ENCODE measurements around the gene RGPD8.
"Not testable (repeated sequence)": the region's sequence is repeated elsewhere in the genome, so short reads cannot be mapped to it uniquely, and the experiment has no call there.

DNA sequence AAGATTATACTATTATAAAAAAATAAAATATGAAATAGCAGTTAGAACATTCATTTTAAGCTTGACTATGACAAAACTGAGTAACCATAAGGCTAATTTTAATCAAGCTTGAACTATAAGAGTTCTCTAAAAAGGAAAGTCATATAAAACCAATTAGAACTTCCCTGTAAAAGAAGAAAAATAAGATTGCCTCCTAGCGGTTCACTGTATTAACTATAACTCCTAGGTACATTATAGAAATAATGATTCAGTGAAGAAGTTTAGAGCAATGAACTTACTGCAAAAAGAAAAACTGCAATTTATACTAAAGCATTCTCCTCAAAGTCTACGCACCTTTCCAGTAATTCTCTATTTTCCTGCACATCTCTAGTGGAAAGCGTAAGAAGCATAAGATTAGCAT is 16.6 kb downstream of the RGPD8 start:
- TF ChIP-seq, protein P1, sequence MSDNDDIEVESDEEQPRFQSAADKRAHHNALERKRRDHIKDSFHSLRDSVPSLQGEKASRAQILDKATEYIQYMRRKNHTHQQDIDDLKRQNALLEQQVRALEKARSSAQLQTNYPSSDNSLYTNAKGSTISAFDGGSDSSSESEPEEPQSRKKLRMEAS (CRISPR knock-in tag; IDR thresholded peaks at IDR 0.05), result not testable (repeated sequence)
- TF ChIP-seq FOXJ3 (CRISPR knock-in tag; IDR thresholded peaks at IDR 0.05; ENCODE audit: borderline replicate concordance); JUN (CRISPR knock-in tag; IDR thresholded peaks at IDR 0.05); ATF1 (CRISPR knock-in tag; IDR thresholded peaks at IDR 0.05): not testable (repeated sequence)
- TF ChIP-seq, protein P2, sequence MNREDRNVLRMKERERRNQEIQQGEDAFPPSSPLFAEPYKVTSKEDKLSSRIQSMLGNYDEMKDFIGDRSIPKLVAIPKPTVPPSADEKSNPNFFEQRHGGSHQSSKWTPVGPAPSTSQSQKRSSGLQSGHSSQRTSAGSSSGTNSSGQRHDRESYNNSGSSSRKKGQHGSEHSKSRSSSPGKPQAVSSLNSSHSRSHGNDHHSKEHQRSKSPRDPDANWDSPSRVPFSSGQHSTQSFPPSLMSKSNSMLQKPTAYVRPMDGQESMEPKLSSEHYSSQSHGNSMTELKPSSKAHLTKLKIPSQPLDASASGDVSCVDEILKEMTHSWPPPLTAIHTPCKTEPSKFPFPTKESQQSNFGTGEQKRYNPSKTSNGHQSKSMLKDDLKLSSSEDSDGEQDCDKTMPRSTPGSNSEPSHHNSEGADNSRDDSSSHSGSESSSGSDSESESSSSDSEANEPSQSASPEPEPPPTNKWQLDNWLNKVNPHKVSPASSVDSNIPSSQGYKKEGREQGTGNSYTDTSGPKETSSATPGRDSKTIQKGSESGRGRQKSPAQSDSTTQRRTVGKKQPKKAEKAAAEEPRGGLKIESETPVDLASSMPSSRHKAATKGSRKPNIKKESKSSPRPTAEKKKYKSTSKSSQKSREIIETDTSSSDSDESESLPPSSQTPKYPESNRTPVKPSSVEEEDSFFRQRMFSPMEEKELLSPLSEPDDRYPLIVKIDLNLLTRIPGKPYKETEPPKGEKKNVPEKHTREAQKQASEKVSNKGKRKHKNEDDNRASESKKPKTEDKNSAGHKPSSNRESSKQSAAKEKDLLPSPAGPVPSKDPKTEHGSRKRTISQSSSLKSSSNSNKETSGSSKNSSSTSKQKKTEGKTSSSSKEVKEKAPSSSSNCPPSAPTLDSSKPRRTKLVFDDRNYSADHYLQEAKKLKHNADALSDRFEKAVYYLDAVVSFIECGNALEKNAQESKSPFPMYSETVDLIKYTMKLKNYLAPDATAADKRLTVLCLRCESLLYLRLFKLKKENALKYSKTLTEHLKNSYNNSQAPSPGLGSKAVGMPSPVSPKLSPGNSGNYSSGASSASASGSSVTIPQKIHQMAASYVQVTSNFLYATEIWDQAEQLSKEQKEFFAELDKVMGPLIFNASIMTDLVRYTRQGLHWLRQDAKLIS (CRISPR knock-in tag; IDR thresholded peaks at IDR 0.05; ENCODE audit: borderline replicate concordance), result not testable (repeated sequence)
- TF ChIP-seq, protein P3, sequence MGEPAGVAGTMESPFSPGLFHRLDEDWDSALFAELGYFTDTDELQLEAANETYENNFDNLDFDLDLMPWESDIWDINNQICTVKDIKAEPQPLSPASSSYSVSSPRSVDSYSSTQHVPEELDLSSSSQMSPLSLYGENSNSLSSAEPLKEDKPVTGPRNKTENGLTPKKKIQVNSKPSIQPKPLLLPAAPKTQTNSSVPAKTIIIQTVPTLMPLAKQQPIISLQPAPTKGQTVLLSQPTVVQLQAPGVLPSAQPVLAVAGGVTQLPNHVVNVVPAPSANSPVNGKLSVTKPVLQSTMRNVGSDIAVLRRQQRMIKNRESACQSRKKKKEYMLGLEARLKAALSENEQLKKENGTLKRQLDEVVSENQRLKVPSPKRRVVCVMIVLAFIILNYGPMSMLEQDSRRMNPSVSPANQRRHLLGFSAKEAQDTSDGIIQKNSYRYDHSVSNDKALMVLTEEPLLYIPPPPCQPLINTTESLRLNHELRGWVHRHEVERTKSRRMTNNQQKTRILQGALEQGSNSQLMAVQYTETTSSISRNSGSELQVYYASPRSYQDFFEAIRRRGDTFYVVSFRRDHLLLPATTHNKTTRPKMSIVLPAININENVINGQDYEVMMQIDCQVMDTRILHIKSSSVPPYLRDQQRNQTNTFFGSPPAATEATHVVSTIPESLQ (CRISPR knock-in tag; IDR thresholded peaks at IDR 0.05), result not testable (repeated sequence)
- TF ChIP-seq, protein P4, sequence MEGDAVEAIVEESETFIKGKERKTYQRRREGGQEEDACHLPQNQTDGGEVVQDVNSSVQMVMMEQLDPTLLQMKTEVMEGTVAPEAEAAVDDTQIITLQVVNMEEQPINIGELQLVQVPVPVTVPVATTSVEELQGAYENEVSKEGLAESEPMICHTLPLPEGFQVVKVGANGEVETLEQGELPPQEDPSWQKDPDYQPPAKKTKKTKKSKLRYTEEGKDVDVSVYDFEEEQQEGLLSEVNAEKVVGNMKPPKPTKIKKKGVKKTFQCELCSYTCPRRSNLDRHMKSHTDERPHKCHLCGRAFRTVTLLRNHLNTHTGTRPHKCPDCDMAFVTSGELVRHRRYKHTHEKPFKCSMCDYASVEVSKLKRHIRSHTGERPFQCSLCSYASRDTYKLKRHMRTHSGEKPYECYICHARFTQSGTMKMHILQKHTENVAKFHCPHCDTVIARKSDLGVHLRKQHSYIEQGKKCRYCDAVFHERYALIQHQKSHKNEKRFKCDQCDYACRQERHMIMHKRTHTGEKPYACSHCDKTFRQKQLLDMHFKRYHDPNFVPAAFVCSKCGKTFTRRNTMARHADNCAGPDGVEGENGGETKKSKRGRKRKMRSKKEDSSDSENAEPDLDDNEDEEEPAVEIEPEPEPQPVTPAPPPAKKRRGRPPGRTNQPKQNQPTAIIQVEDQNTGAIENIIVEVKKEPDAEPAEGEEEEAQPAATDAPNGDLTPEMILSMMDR (IDR thresholded peaks at IDR 0.05), result not testable (repeated sequence)

Data from WTC11 (cell line).